Measurements from ENCODE around the gene C16orf96.

DNA sequence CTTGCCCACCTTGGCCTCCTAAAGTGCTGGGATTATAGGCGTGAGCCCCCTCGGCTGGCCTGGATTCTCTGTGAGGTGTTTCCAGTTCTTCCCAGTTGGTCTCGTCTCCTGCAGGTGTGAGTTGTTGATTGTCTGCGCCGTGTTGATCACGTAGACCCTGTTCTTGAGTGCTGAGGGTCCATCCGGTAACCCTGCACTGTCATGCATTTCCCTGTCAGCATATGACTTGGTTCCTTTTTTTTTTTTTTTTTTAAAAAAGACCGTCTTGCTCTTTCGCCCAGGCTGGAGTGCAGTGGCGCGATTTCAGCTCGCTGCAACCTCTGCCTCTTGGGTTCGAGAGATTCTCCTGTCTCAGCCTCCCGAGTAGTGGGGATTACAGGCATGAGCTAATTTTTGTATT lies 85.8 kb downstream of the C16orf96 start:
- TF ChIP-seq CTCF (IDR thresholded peaks at IDR 0.05; ENCODE audit: insufficient read depth, low read length) = no peak
- no peak for TF ChIP-seq REST (IDR thresholded peaks at IDR 0.05; ENCODE audit: insufficient replicate concordance, low read depth)
